IMR-90 (cell line): Measurements from ENCODE around the gene RAD51B. TPM values are rescaled to one million over a fixed set of nuclear protein-coding genes. Genes with fewer than 3 reads are reported as not detected.

ENCODE experiments used
- ATAC-seq: fragments of 200-7000 bp; cut with Tn5 transposase; 2 replicates; pipeline ENCODE4 v1.9.1; 2020; ENCODE audit warnings: low read depth, mild to moderate bottlenecking, moderate library complexity
- BruUV-seq: library from RNA; stranded (reverse); fragments of 400-500 nt; replicated peaks from 2 replicates; lab custom pipeline; 2021; lab: Mats Ljungman, UMichigan
- CTCF ChIA-PET: fragments of 300-600 bp; formaldehyde crosslinking; extraction: SDS; loops from one replicate; lab custom pipeline; 2021; ENCODE audit warnings: antibody characterized with exemption; lab: Yijun Ruan, JAX
- POLR2A ChIA-PET: fragments of 300-600 bp; sonication (Branson Sonifier 250); formaldehyde crosslinking; loops from one replicate; lab custom pipeline; 2022; ENCODE audit warnings: antibody characterized with exemption; ENCODE audit not compliant: unreplicated experiment; lab: Charles Lee
- DNase-seq: peaks from one replicate; pipeline ENCODE4 v3.0.0; 2013
- H2AFZ ChIP-seq: replicated peaks from 2 replicates; pipeline ENCODE3; 2013; ENCODE audit warnings: low read length, mild to moderate bottlenecking; ENCODE audit not compliant: poor library complexity
- H2AK5ac ChIP-seq: 2 replicates; pipeline ENCODE4 v1.6.1; 2013; ENCODE audit warnings: low read depth, low read length, inconsistent platforms
- H2AK9ac ChIP-seq: replicated peaks from 2 replicates; pipeline ENCODE3; 2013; ENCODE audit warnings: mild to moderate bottlenecking, low read depth, low read length, moderate library complexity; ENCODE audit not compliant: poor library complexity
- H2BK120ac ChIP-seq: 2 replicates; pipeline ENCODE4 v1.6.1; 2013; ENCODE audit warnings: low read depth, low read length, inconsistent platforms
- H2BK15ac ChIP-seq: 3 replicates; pipeline ENCODE4 v1.6.1; 2013; ENCODE audit warnings: low read depth, low read length, inconsistent platforms
- H2BK20ac ChIP-seq: 2 replicates; pipeline ENCODE4 v1.6.1; 2013; ENCODE audit warnings: low read depth, mild to moderate bottlenecking, inconsistent platforms, low read length, moderate library complexity
- H2BK5ac ChIP-seq: 2 replicates; pipeline ENCODE4 v1.6.1; 2013; ENCODE audit warnings: mild to moderate bottlenecking, low read depth, low read length, inconsistent platforms; ENCODE audit not compliant: poor library complexity, severe bottlenecking
- H3K14ac ChIP-seq: replicated peaks from 2 replicates; pipeline ENCODE4 v1.6.1; 2013; ENCODE audit warnings: low read depth, low read length, inconsistent platforms
- H3K18ac ChIP-seq: 2 replicates; pipeline ENCODE4 v1.6.1; 2013; ENCODE audit warnings: low read depth, low read length, control low read depth
- H3K23ac ChIP-seq: 2 replicates; pipeline ENCODE4 v1.6.1; 2013; ENCODE audit warnings: low read depth, low read length, inconsistent platforms
- H3K27ac ChIP-seq: 2 replicates; pipeline ENCODE4 v1.5.1; 2013; ENCODE audit warnings: mild to moderate bottlenecking, control low read depth, low read length; ENCODE audit not compliant: insufficient read depth
- H3K27me3 ChIP-seq: 2 replicates; pipeline ENCODE4 v1.6.1; 2013; ENCODE audit warnings: low read length; ENCODE audit not compliant: control insufficient read depth, insufficient read depth
- H3K36me3 ChIP-seq: 2 replicates; pipeline ENCODE4 v1.6.1; 2013; ENCODE audit warnings: low read length, mixed read lengths; ENCODE audit not compliant: control insufficient read depth, insufficient read depth
- H3K4ac ChIP-seq: 2 replicates; pipeline ENCODE4 v1.6.1; 2013; ENCODE audit warnings: low read depth, low read length, inconsistent platforms
- H3K4me1 ChIP-seq: 2 replicates; pipeline ENCODE4 v1.6.1; 2013; ENCODE audit warnings: low read length, mixed read lengths; ENCODE audit not compliant: control insufficient read depth, insufficient read depth
- H3K4me2 ChIP-seq: 2 replicates; pipeline ENCODE4 v1.6.1; 2013; ENCODE audit warnings: low read depth, mild to moderate bottlenecking, control low read depth, low read length, moderate library complexity
- H3K4me3 ChIP-seq: 2 replicates; pipeline ENCODE4 v1.5.1; 2013; ENCODE audit warnings: low read depth, mild to moderate bottlenecking, control low read depth, low read length, moderate library complexity; ENCODE audit not compliant: insufficient read depth
- H3K56ac ChIP-seq: 2 replicates; pipeline ENCODE4 v1.6.1; 2013; ENCODE audit warnings: low read length, inconsistent platforms; ENCODE audit not compliant: insufficient read depth; ENCODE audit errors: extremely low read depth
- H3K79me1 ChIP-seq, 2 experiments: 2 replicates each; pipeline ENCODE4 v1.6.1; 2013; ENCODE audit warnings: low read length in 2 of 2, inconsistent platforms in 1 of 2, low read depth in 1 of 2
- H3K9ac ChIP-seq: 2 replicates; pipeline ENCODE4 v1.6.1; 2013; ENCODE audit warnings: low read depth, low read length, control low read depth
- H3K9me1 ChIP-seq: 2 replicates; pipeline ENCODE4 v1.6.1; 2013; ENCODE audit warnings: low read length, inconsistent platforms; ENCODE audit not compliant: insufficient read depth
- H3K9me3 ChIP-seq: 2 replicates; pipeline ENCODE4 v1.6.1; 2013; ENCODE audit warnings: low read length; ENCODE audit not compliant: control insufficient read depth, insufficient read depth
- H4K20me1 ChIP-seq: 2 replicates; pipeline ENCODE4 v1.6.1; 2013; ENCODE audit warnings: low read length, inconsistent platforms; ENCODE audit not compliant: insufficient read depth
- H4K5ac ChIP-seq: 2 replicates; pipeline ENCODE4 v1.6.1; 2013; ENCODE audit warnings: mild to moderate bottlenecking, low read depth, low read length, control low read depth
- H4K8ac ChIP-seq, 2 experiments: 2 replicates each; pipeline ENCODE4 v1.6.1; 2013; ENCODE audit warnings: low read depth in 2 of 2, low read length in 2 of 2, control low read depth in 1 of 2, inconsistent platforms in 1 of 2
- H4K91ac ChIP-seq: 2 replicates; pipeline ENCODE4 v1.6.1; 2013; ENCODE audit warnings: low read depth, low read length, inconsistent platforms; ENCODE audit not compliant: insufficient read depth
- BHLHE40 ChIP-seq: fragments of 150-350 bp; IDR thresholded peaks from 2 replicates; pipeline ENCODE4 v1.6.1; 2016; ENCODE audit warnings: mild to moderate bottlenecking, low read depth, low read length
- CHD1 ChIP-seq: IDR thresholded peaks from 2 replicates; pipeline ENCODE4 v1.6.1; 2012; ENCODE audit warnings: low read depth, low read length, improper control_type of control experiment
- FOS ChIP-seq: fragments of 150-350 bp; IDR thresholded peaks from 2 replicates; pipeline ENCODE4 v1.6.1; 2016; ENCODE audit warnings: low read depth, low read length
- MAFK ChIP-seq: IDR thresholded peaks from 2 replicates; pipeline ENCODE4 v1.6.1; 2012; ENCODE audit warnings: low read depth, low read length, improper control_type of control experiment
- MXI1 ChIP-seq: IDR thresholded peaks from 2 replicates; pipeline ENCODE4 v1.6.1; 2012; ENCODE audit warnings: low read depth, mild to moderate bottlenecking, low read length, moderate library complexity, borderline replicate concordance
- POLR2A ChIP-seq: IDR thresholded peaks from 2 replicates; pipeline ENCODE4 v1.6.1; 2012; ENCODE audit warnings: mild to moderate bottlenecking, low read depth, low read length
- RAD21 ChIP-seq: IDR thresholded peaks from 2 replicates; pipeline ENCODE4 v1.6.1; 2012; ENCODE audit warnings: low read length, improper control_type of control experiment
- RFX5 ChIP-seq: IDR thresholded peaks from 2 replicates; pipeline ENCODE4 v1.8.0; 2012; ENCODE audit warnings: low read depth, mild to moderate bottlenecking, low read length, moderate library complexity
- SMC3 ChIP-seq: fragments of 150-350 bp; IDR thresholded peaks from 2 replicates; pipeline ENCODE4 v1.6.1; 2016; ENCODE audit warnings: low read depth, mild to moderate bottlenecking, antibody characterized with exemption, low read length, moderate library complexity
- USF2 ChIP-seq: fragments of 150-350 bp; IDR thresholded peaks from 2 replicates; pipeline ENCODE4 v1.6.1; 2017; ENCODE audit warnings: mild to moderate bottlenecking, antibody characterized with exemption, low read length, low read depth
- WGBS, 2 experiments: methylation state at CpG; one replicate each; pipeline versions ENCODE4 v1.1.5 to v1.1.7; 2013; ENCODE audit warnings: missing lambda C conversion rate in 2 of 2; ENCODE audit not compliant: insufficient read length in 1 of 2; ENCODE audit errors: extremely low coverage in 2 of 2; 5-methylcytosine and 5-hydroxymethylcytosine counted together
- dilution Hi-C: fragments of 300-500 bp; cut with HindIII; formaldehyde crosslinking; loops from one replicate; pipeline ENCODE4 v1.14.3; 2018; ENCODE audit warnings: low sequenced_read_pairs; ENCODE audit not compliant: unreplicated experiment
- in situ Hi-C: fragments of 300-500 bp; cut with MboI; formaldehyde crosslinking; loops from 3 replicates; pipeline ENCODE4 v1.14.3; 2019; ENCODE audit warnings: low sequenced_read_pairs, inconsistent platforms, mixed read lengths
- intact Hi-C: fragments of 100-400 bp; cut with micrococcal nuclease; formaldehyde crosslinking; loops from 2 replicates; pipeline ENCODE4 v1.10.0; 2022
- polyA plus RNA-seq, 3 experiments: library from polyadenylated mRNA; depleted of rRNA; stranded (reverse); fragments of >200 nt; gene quantifications; 2 replicates each; pipeline ENCODE4 v1.2.3, GENCODE V29; 2012; ENCODE audit warnings: low replicate concordance in 1 of 3
- total RNA-seq: library from RNA; depleted of rRNA; stranded (reverse); fragments of >200 nt; gene quantifications from 2 replicates; pipeline ENCODE4 v1.2.3, GENCODE V29; 2012
- TF ChIP-seq, protein P1 (sequence below): conservative IDR thresholded peaks from 2 replicates; pipeline ENCODE4 v1.5.1; 2012; ENCODE audit warnings: mild to moderate bottlenecking, low read depth, low read length, improper control_type of control experiment

Gene RAD51B
- total and polyA plus RNA-seq, 2 of the 4 experiments (the other 2 are of a cell fraction), result 5.1 to 18.8 TPM

- H4K5ac ChIP-seq, result no peak overlapping the region
- ChIA-PET POLR2A (interaction anchor here (0.6 kb wide), 1 partner anchor 316 kb away, joined by 6 read pairs; no protein-coding TSS in a partner anchor), CTCF (no interaction called here)
- no peak overlapping the region for H2BK120ac ChIP-seq
- H3K79me1 ChIP-seq, result no peaks in the 10 kb centered on the region
- H3K27ac ChIP-seq, result no peak overlapping the region
- no peaks in the 10 kb centered on the region for H3K36me3 ChIP-seq
- no peak overlapping the region for H3K4me3 ChIP-seq
- H3K9ac ChIP-seq, result no peak overlapping the region
- dilution Hi-C loops (no loop called here), in situ Hi-C loops (no loop called here), intact Hi-C loops (no loop called here)
- no CpG with 5 or more reads among the region's 3 CpGs for WGBS, 2 experiments
- no peaks in the 10 kb centered on the region for H3K27me3 ChIP-seq
- DNase-seq (no peak), ATAC-seq (no peak)
- no peaks in the 10 kb centered on the region for H3K9me3 ChIP-seq
- no peak overlapping the region for H3K18ac ChIP-seq
- BruUV-seq, result no TSS peak
- H3K4ac ChIP-seq, result no peak overlapping the region
- no peak for TF ChIP-seq USF2
- TF ChIP-seq RFX5, result no peak
- no peak for TF ChIP-seq FOS
- no peak for TF ChIP-seq BHLHE40
- TF ChIP-seq MXI1, result no peak
- no peak for TF ChIP-seq MAFK
- TF ChIP-seq POLR2A, result no peak
- no peak for TF ChIP-seq SMC3
- no peak for TF ChIP-seq RAD21
- TF ChIP-seq, protein P1, sequence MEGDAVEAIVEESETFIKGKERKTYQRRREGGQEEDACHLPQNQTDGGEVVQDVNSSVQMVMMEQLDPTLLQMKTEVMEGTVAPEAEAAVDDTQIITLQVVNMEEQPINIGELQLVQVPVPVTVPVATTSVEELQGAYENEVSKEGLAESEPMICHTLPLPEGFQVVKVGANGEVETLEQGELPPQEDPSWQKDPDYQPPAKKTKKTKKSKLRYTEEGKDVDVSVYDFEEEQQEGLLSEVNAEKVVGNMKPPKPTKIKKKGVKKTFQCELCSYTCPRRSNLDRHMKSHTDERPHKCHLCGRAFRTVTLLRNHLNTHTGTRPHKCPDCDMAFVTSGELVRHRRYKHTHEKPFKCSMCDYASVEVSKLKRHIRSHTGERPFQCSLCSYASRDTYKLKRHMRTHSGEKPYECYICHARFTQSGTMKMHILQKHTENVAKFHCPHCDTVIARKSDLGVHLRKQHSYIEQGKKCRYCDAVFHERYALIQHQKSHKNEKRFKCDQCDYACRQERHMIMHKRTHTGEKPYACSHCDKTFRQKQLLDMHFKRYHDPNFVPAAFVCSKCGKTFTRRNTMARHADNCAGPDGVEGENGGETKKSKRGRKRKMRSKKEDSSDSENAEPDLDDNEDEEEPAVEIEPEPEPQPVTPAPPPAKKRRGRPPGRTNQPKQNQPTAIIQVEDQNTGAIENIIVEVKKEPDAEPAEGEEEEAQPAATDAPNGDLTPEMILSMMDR, result no peak
- TF ChIP-seq CHD1, result no peak
- H4K8ac ChIP-seq, result no peak overlapping the region
- H2AFZ ChIP-seq, result no peak overlapping the region
- H2BK5ac ChIP-seq, result no peak overlapping the region
- H4K91ac ChIP-seq, result no peak overlapping the region
- no peak overlapping the region for H3K23ac ChIP-seq
- no peak overlapping the region for H2BK20ac ChIP-seq
- H3K4me2 ChIP-seq, result no peak overlapping the region
- H3K14ac ChIP-seq, result no peak overlapping the region
- no peak overlapping the region for H3K56ac ChIP-seq
- H4K20me1 ChIP-seq, result no peaks in the 10 kb centered on the region
- H2BK15ac ChIP-seq, result no peak overlapping the region
- H3K4me1 ChIP-seq, result peaks cover 6% of the 10 kb centered on the region
- H2AK9ac ChIP-seq, result no peak overlapping the region
- no peak overlapping the region for H2AK5ac ChIP-seq
- H3K9me1 ChIP-seq, result no peaks in the 10 kb centered on the region
Observed at GRCh38 chr14:68441542-68441941, 622.0 kb downstream of the RAD51B start.
